ENCODE results near the gene EMC9. TPM values are rescaled to one million over a fixed set of nuclear protein-coding genes. Genes with fewer than 3 reads are reported as not detected.

EMC9 gene
- total RNA-seq, 1 experiment from 2014 or later = 42.0 TPM

GRCh38 chr14:24164518-24164991 is 23.2 kb upstream of the EMC9 start:
- Histone ChIP-seq H3K4me3 (replicated peaks in 1 of 2; ENCODE audit: low read depth in 1 of 2, low read length in 2 of 2) (no peak overlapping the region), H3K27me3 (ENCODE audit: insufficient read depth, low read length) (no peaks in the 10 kb centered on the region), H3K4me2 (ENCODE audit: low read length) (no peak overlapping the region), H3K36me3 (ENCODE audit: control insufficient read depth in 1 of 2, insufficient read depth in 2 of 2, low read length in 2 of 2) (peaks cover 6 to 18% of the 10 kb centered on the region in 2 experiments; a peak in 3 of 4 replicates), H3K79me2 (ENCODE audit: insufficient read depth, low read length) (no peaks in the 10 kb centered on the region), H2AFZ (ENCODE audit: low read depth, low read length, poor library complexity, severe bottlenecking) (no peak overlapping the region), H3K9me2 (ENCODE audit: insufficient read depth) (no peaks in the 10 kb centered on the region), H4K20me1 (ENCODE audit: insufficient read depth) (no peaks in the 10 kb centered on the region), H3K9ac (ENCODE audit: low read length) (no peak overlapping the region), H3K9me3 (ENCODE audit: control insufficient read depth in 1 of 2, insufficient read depth in 1 of 2, low read depth in 1 of 2, low read length in 2 of 2) (no peaks in the 10 kb centered on the region), H3K27ac (ENCODE audit: low read depth, low read length) (no peak overlapping the region), H3K4me1 (ENCODE audit: control insufficient read depth in 1 of 2, insufficient read depth in 2 of 2, low read length in 2 of 2) (peaks cover 15 to 21% of the 10 kb centered on the region in 2 experiments)
- no peak for TF ChIP-seq ZNF274 (IDR thresholded peaks at IDR 0.05; ENCODE audit: low read depth, low read length)
- no peak for TF ChIP-seq POLR2A (IDR thresholded peaks at IDR 0.05; ENCODE audit: borderline replicate concordance, extremely low read depth, insufficient read depth, insufficient read length)
- TF ChIP-seq ZFX (IDR thresholded peaks at IDR 0.05) = no peak
- no peak for TF ChIP-seq EGR1 (IDR thresholded peaks at IDR 0.05; ENCODE audit: low read depth)
- no peak for DNase-seq (ENCODE audit: low read depth, low spot score)
- ChIA-PET RAD21 (ENCODE audit: low non-redundant PET in 1 of 2, low total read pairs in 2 of 2, uncharacterized antibody in 2 of 2, unreplicated experiment in 2 of 2) (no interaction called here), POLR2A (interaction anchor here (1.1 kb wide), 1 partner anchor 18 kb away, joined by 3 read pairs; the partner anchor contains the start of gene PSME2), CTCF (no interaction called here)
- no peak for ATAC-seq
- intact Hi-C loops (cut with micrococcal nuclease) = no loop called here
- BruUV-seq (replicated peaks) = no TSS peak

- Histone ChIP-seq H4K20me1 (ENCODE audit: insufficient read depth) (no peaks in the 10 kb centered on the region), H3K27me3 (ENCODE audit: insufficient read depth, low read length) (no peaks in the 10 kb centered on the region), H3K9me2 (ENCODE audit: insufficient read depth) (no peaks in the 10 kb centered on the region), H3K9ac (ENCODE audit: low read length) (peak overlapping the region; percentile 61), H3K27ac (ENCODE audit: low read depth, low read length) (peak overlapping the region; percentile 84), H3K4me1 (ENCODE audit: control insufficient read depth in 1 of 2, insufficient read depth in 2 of 2, low read length in 2 of 2) (peaks cover 15 to 21% of the 10 kb centered on the region in 2 experiments), H3K4me2 (ENCODE audit: low read length) (peak overlapping the region; percentile 87), H2AFZ (ENCODE audit: low read depth, low read length, poor library complexity, severe bottlenecking) (no peak overlapping the region), H3K36me3 (ENCODE audit: control insufficient read depth in 1 of 2, insufficient read depth in 2 of 2, low read length in 2 of 2) (peaks cover 14 to 31% of the 10 kb centered on the region in 2 experiments; a peak in 3 of 4 replicates), H3K79me2 (ENCODE audit: insufficient read depth, low read length) (no peaks in the 10 kb centered on the region), H3K9me3 (ENCODE audit: control insufficient read depth in 1 of 2, insufficient read depth in 1 of 2, low read depth in 1 of 2, low read length in 2 of 2) (no peaks in the 10 kb centered on the region), H3K4me3 (replicated peaks in 1 of 2; ENCODE audit: low read depth in 1 of 2, low read length in 2 of 2) (peak overlapping the region; percentile 58 to 60; a peak in 3 of 4 replicates)
- CTCF ChIA-PET = interaction anchor here (1.0 to 3.2 kb wide), 6 partner anchors 25 to 104 kb away, joined by 4 to 20 read pairs (median 8); partner anchors contain the start of genes IPO4 and PCK2
- ATAC-seq (no peak), DNase-seq (ENCODE audit: low read depth, low spot score) (no peak)
- TF ChIP-seq ATF3 (IDR thresholded peaks at IDR 0.05) (no peak), ZFX (IDR thresholded peaks at IDR 0.05) (no peak), POLR2A (IDR thresholded peaks at IDR 0.05; ENCODE audit: borderline replicate concordance, extremely low read depth, insufficient read depth, insufficient read length) (no peak), POLR2AphosphoS5 (IDR thresholded peaks at IDR 0.05; ENCODE audit: low read depth, low read length) (no peak), TCF7L2 (IDR thresholded peaks at IDR 0.05; ENCODE audit: borderline replicate concordance, extremely low read depth, insufficient read depth, insufficient read length) (no peak)
- BruUV-seq (replicated peaks) = TSS peak; percentile 33
- RAD21 ChIA-PET (ENCODE audit: low non-redundant PET in 1 of 2, low total read pairs in 2 of 2, uncharacterized antibody in 2 of 2, unreplicated experiment in 2 of 2) = no interaction called here
- POLR2A ChIA-PET = interaction anchor here (1.0 to 3.1 kb wide), 4 partner anchors 15 to 51 kb away, joined by 3 to 18 read pairs (median 4); partner anchors contain the start of genes CHMP4A, PSME1, PSME2 and RNF31
- intact Hi-C loops (cut with micrococcal nuclease) = no loop called here
Observed at GRCh38 chr14:24162093-24162492, 20.7 kb upstream of the EMC9 start.
